IPS-18a (cell line): ENCODE measurements around the gene TBPL2.
"Not testable (repeated sequence)": the region's sequence is repeated elsewhere in the genome, so short reads cannot be mapped to it uniquely, and the experiment has no call there.

ENCODE experiments used
- H3K27ac ChIP-seq: one replicate; pipeline ENCODE4 v1.5.1; 2013; ENCODE audit warnings: low read length
- H3K27me3 ChIP-seq: one replicate; pipeline ENCODE4 v1.6.1; 2013; ENCODE audit warnings: mild to moderate bottlenecking, low read length; ENCODE audit not compliant: control insufficient read depth, insufficient read depth
- H3K36me3 ChIP-seq: one replicate; pipeline ENCODE4 v1.6.1; 2013; ENCODE audit warnings: low read depth, low read length; ENCODE audit not compliant: control insufficient read depth
- H3K4me1 ChIP-seq: one replicate; pipeline ENCODE4 v1.6.1; 2013; ENCODE audit warnings: low read depth, low read length; ENCODE audit not compliant: control insufficient read depth
- H3K4me3 ChIP-seq: one replicate; pipeline ENCODE4 v1.5.1; 2013; ENCODE audit warnings: low read length
- H3K9ac ChIP-seq: one replicate; pipeline ENCODE4 v1.6.1; 2013; ENCODE audit warnings: mild to moderate bottlenecking, low read length, moderate library complexity
- H3K9me3 ChIP-seq: one replicate; pipeline ENCODE4 v1.6.1; 2013; ENCODE audit warnings: low read depth, low read length; ENCODE audit not compliant: control insufficient read depth

Gene TBPL2

GRCh38 chr14:55436931-55437330 lies 3.5 kb downstream of the TBPL2 start:
- H3K27me3 ChIP-seq: no peaks in the 10 kb centered on the region

GRCh38 chr14:55436519-55436918 lies 3.9 kb downstream of the TBPL2 start:
- H3K4me1 ChIP-seq: no peaks in the 10 kb centered on the region
- no peaks in the 10 kb centered on the region for H3K27me3 ChIP-seq
- H3K36me3 ChIP-seq: no peaks in the 10 kb centered on the region
- H3K9me3 ChIP-seq: no peaks in the 10 kb centered on the region
- H3K9ac ChIP-seq: no peak overlapping the region
- H3K4me3 ChIP-seq: no peak overlapping the region
- H3K27ac ChIP-seq: no peak overlapping the region

More at GRCh38 chr14:55436931-55437330, 3.5 kb downstream of the TBPL2 start:
- no peaks in the 10 kb centered on the region for H3K36me3 ChIP-seq
- no peaks in the 10 kb centered on the region for H3K4me1 ChIP-seq
- no peaks in the 10 kb centered on the region for H3K9me3 ChIP-seq
- no peak overlapping the region for H3K4me3 ChIP-seq
- H3K9ac ChIP-seq: no peak overlapping the region
- H3K27ac ChIP-seq: no peak overlapping the region

- no peaks in the 10 kb centered on the region for H3K9me3 ChIP-seq
- no peak overlapping the region for H3K27ac ChIP-seq
- H3K27me3 ChIP-seq: no peaks in the 10 kb centered on the region
- no peak overlapping the region for H3K9ac ChIP-seq
- H3K4me1 ChIP-seq: peaks cover 2% of the 10 kb centered on the region
- H3K36me3 ChIP-seq: no peaks in the 10 kb centered on the region
- no peak overlapping the region for H3K4me3 ChIP-seq
Observed at GRCh38 chr14:55434805-55435174, 5.6 kb downstream of the TBPL2 start.

- H3K27ac ChIP-seq: no peak overlapping the region
- no peaks in the 10 kb centered on the region for H3K27me3 ChIP-seq
- H3K36me3 ChIP-seq: no peaks in the 10 kb centered on the region
- H3K9ac ChIP-seq: no peak overlapping the region
- no peaks in the 10 kb centered on the region for H3K9me3 ChIP-seq
- H3K4me1 ChIP-seq: peaks cover 3% of the 10 kb centered on the region
- no peak overlapping the region for H3K4me3 ChIP-seq
Observed at GRCh38 chr14:55433880-55434804, 6.3 kb downstream of the TBPL2 start.

- Histone ChIP-seq H3K9me3 (no peaks in the 10 kb centered on the region), H3K36me3 (no peaks in the 10 kb centered on the region)
Observed at GRCh38 chr14:55432628-55433027, 7.8 kb downstream of the TBPL2 start.

GRCh38 chr14:55430024-55430690 lies 10.3 kb downstream of the TBPL2 start:
- Histone ChIP-seq H3K27me3 (no peaks in the 10 kb centered on the region), H3K9ac (no peak overlapping the region), H3K36me3 (no peaks in the 10 kb centered on the region), H3K27ac (no peak overlapping the region), H3K9me3 (no peaks in the 10 kb centered on the region), H3K4me1 (peaks cover 3% of the 10 kb centered on the region), H3K4me3 (no peak overlapping the region)

More at GRCh38 chr14:55432628-55433027, 7.8 kb downstream of the TBPL2 start:
- H3K27me3 ChIP-seq: no peaks in the 10 kb centered on the region
- no peak overlapping the region for H3K9ac ChIP-seq
- H3K4me1 ChIP-seq: peaks cover 3% of the 10 kb centered on the region
- no peak overlapping the region for H3K27ac ChIP-seq
- no peak overlapping the region for H3K4me3 ChIP-seq

GRCh38 chr14:55427439-55427838 lies 13.0 kb downstream of the TBPL2 start:
- Histone ChIP-seq H3K4me1 (peaks cover 3% of the 10 kb centered on the region), H3K27ac (no peak overlapping the region)

GRCh38 chr14:55426891-55427290 lies 13.5 kb downstream of the TBPL2 start:
- Histone ChIP-seq H3K9me3 (no peaks in the 10 kb centered on the region), H3K27ac (no peak overlapping the region), H3K36me3 (no peaks in the 10 kb centered on the region), H3K4me1 (peaks cover 3% of the 10 kb centered on the region), H3K27me3 (no peaks in the 10 kb centered on the region), H3K4me3 (no peak overlapping the region), H3K9ac (no peak overlapping the region)

More at GRCh38 chr14:55427439-55427838, 13.0 kb downstream of the TBPL2 start:
- Histone ChIP-seq H3K36me3 (no peaks in the 10 kb centered on the region), H3K4me3 (no peak overlapping the region), H3K9me3 (no peaks in the 10 kb centered on the region), H3K27me3 (no peaks in the 10 kb centered on the region), H3K9ac (no peak overlapping the region)

- H3K4me1 ChIP-seq: peaks cover 3% of the 10 kb centered on the region
- H3K4me3 ChIP-seq: no peak overlapping the region
- no peaks in the 10 kb centered on the region for H3K9me3 ChIP-seq
- H3K27ac ChIP-seq: no peak overlapping the region
- H3K36me3 ChIP-seq: no peaks in the 10 kb centered on the region
- H3K27me3 ChIP-seq: no peaks in the 10 kb centered on the region
- H3K9ac ChIP-seq: no peak overlapping the region
Observed at GRCh38 chr14:55425091-55425490, 15.3 kb downstream of the TBPL2 start.

- H3K9ac ChIP-seq: no peak overlapping the region
Observed at GRCh38 chr14:55423969-55424368, 16.4 kb downstream of the TBPL2 start.

GRCh38 chr14:55422338-55422737 lies 18.1 kb downstream of the TBPL2 start:
- H3K9me3 ChIP-seq, H3K9ac ChIP-seq, H3K27me3 ChIP-seq, H3K4me3 ChIP-seq, H3K4me1 ChIP-seq, H3K36me3 ChIP-seq, H3K27ac ChIP-seq: not testable (repeated sequence)

More at GRCh38 chr14:55423969-55424368, 16.4 kb downstream of the TBPL2 start:
- Histone ChIP-seq H3K36me3 (no peaks in the 10 kb centered on the region), H3K4me3 (no peak overlapping the region), H3K27me3 (no peaks in the 10 kb centered on the region), H3K4me1 (no peaks in the 10 kb centered on the region), H3K27ac (no peak overlapping the region), H3K9me3 (no peaks in the 10 kb centered on the region)
